Suppressor macrophage treated with lipopolysaccharide for 1 hour (primary cell): ENCODE measurements around the gene SLC24A3.

Experiments
- DNase-seq, 3 donors: peaks; one replicate each; pipeline ENCODE4 v3.0.0-alpha.2; 2020 to 2022

The SLC24A3 gene

DNA sequence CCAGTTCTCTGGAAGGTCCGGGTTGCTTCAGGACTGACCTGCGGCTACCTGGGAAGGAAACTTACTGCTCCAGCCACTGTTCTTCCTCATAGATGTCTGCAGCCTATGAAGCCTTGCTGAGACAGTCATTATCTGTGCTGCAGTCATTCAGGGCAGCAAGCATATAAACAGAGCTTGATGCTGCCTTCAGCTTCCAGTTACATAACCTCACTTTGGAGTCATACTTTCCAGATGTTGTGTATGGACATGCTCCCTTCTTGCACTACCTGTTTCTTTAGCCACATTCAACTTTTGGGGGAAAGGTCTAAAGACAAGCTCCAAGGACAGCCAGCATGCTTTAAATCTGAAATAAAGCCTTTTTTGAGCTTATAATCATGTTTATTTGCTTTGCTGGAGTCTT is 98.1 kb downstream of the SLC24A3 start:
- no peak for DNase-seq

- no peak for DNase-seq
These were observed 101.1 kb downstream of the SLC24A3 start for GRCh38 chr20:19313342-19314069.

- no peak for DNase-seq
These were observed 102.2 kb downstream of the SLC24A3 start for GRCh38 chr20:19314621-19315020.

GRCh38 chr20:19317237-19318069 is 105.0 kb downstream of the SLC24A3 start:
- DNase-seq, result peak in 1 of 3 donors; percentile 35

DNA sequence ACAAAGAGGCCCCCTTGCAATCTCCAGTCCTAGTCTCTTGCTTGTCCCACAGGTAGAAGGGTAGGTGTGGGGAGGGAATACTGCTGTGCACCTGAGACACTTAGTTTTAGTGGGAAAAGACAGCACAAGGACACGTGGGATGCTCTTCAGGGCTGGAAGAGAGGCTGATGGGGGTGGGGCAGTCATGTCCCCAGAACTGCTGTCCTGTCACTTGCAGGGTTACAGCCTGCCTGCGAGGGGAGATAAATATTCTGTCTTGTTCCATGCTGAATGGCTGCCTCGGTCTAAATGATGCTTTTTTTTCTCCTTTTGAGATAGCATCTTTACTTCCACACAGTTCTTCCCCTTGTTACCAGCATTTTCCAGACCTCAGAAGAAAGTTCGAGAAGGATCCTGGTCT is 106.2 kb downstream of the SLC24A3 start:
- no peak for DNase-seq

DNA sequence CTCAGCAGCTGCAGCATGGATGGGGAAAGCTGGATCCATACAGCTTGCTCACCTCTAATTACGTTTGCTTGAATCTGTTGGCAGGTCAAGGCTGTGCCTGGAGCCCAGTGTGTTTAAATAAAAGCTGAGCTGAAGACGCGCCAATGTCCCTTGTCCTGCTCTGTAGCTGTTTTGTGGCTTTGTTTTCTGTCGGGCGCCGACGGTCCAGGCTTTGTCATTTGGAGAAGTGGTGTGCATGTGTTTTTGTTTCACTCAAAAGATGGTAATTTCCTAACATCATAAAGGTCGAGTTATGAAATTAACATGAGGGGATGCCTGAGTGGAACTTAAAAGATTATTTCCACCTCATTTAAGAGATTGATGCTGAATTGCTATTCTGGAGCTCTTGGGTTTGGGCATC is 107.6 kb downstream of the SLC24A3 start:
- peak; percentile 20 to 40 (median 37) for DNase-seq

GRCh38 chr20:19321176-19321575 is 108.7 kb downstream of the SLC24A3 start:
- DNase-seq, result no peak

DNA sequence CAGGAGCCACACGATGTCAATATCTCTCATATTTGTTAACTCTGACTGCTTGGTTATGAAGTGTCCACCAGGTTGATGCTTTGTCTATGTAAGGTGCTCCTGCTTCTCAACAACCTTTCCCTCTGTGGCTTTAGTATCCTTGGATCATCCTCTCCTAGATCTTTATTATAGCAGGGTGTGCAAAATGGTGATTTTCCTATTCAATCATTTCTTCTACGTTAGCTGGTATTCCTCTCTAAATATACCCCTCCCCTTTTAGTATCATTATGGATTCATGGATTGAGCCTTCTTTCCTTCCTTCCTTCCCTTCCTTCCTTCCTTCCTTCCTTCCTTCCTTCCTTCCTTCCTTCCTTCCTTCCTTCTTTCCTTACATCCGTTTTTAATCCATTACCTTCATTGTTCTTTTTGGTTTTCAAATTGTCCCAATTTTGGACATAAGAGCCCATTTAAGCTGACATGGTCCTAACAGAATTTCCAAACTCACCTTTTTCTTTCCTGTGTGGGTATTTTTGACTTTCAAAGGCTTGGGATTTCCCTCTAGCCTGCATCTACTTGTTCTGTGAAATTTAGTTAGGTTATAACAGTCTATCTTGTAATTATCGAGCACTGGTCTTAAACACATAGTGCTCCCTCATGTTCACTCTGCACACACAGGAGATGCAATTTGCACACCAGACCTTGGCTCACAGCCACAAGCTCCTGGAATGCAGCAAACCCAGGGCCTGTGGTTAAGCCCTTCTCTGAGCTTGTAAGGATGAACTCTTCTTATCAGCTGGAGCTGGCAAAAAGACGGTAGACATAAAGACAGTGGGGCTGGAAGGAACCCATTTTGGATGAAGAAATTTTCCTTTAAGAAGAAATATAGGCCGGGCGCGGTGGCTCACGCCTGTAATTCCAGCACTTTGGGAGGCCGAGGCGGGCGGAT is 109.9 kb downstream of the SLC24A3 start:
- DNase-seq, result no peak

- DNase-seq, result no peak
These were observed 115.0 kb downstream of the SLC24A3 start for GRCh38 chr20:19327401-19327800.

DNA sequence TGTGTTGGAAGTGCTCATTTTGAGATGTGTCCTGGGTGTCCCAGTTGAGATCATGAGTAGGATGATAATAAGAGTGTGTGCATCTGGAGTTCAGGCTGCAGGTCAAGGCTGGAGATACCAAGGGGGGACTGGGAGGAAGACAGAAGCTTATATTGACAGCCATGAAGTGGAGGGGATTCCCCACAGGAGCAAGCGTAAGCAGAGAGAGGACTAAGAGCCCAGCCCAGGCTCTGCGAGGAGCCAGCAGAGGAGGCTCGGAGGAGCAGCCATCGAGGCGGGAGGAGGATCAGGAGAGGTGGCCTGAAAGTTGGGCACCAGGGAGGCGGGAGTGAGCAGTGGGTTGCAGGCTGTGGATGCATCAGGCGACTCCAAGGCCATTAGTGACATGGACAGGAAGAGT is 116.2 kb downstream of the SLC24A3 start:
- no peak for DNase-seq

DNA sequence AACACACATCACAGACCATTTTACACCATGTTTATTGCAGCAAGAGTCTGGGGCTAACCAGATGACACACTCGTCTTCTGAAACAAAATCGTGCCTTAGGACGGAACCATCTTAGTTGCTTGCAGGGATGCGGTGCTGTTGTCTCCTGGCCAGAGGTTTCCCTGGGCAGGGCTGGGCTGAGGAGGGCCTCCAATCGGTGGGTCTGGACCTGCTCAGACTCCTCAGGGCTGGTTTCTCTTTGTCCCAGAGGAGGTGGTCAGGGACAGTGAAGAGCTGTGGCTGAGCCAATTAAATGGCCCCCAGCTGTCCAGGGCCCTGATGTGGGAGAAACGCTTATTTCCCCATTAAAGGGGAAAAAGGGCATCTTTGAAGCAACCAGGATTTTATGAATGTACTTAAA is 117.6 kb downstream of the SLC24A3 start:
- DNase-seq, result no peak

GRCh38 chr20:19330731-19331130 is 118.3 kb downstream of the SLC24A3 start:
- DNase-seq, result peak; percentile 33 to 51 (median 49)

DNA sequence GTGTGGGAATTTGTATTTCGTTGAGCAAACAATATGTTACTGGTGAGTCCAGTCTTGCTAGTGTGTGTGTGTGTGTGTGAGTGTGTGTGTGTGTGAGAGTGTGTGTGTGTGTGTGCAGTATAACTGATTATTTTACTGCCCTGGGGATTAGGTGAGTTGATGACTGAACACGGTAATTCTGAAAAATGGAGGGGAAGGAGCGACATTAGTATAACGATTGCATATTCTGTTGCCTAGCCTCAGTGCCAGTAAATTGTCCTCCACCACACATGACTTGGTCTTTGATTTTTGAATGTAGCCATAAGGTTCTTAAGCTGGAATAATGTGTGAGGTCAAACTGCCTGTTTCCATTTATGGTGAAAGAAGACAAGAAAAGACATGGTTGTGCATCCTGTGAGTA is 121.1 kb downstream of the SLC24A3 start:
- DNase-seq, result no peak

DNA sequence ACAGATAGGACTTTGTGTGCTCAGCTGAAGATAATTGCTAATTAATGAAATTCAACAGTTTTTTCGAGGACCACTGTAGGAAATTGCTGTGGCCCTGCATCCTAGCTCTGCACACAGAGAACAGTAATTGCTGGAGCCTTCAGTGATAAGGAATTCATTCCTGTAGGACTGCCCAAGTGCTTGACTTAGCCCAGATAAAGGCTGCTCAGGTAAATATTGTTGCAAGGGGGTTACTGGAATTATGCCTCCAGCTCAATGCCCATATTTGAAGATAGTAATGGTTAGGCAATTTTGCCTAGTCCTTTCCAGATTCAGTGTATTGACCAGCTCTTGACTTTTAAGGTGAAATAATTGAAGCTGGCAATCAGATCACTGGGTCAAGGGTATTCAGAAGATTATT is 122.9 kb downstream of the SLC24A3 start:
- DNase-seq, result no peak

DNA sequence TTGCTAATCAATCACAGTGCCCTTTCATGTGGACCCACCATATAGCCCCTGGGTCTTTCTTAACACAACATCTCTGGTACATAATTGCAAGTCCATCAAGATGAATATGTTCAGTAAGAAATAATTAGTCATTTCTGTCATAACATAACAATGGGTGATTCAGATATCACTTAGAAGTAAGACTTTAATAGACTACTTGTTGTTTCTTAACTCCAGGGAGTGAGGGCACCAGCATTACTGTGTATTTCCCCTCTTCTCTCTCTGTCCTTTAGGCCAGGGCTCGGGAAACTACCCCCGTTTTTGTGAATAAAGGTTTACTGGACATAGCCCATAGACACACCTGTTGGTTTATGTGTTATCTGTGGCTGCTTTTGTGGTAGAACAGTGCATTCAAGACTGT is 123.5 kb downstream of the SLC24A3 start:
- no peak for DNase-seq

DNA sequence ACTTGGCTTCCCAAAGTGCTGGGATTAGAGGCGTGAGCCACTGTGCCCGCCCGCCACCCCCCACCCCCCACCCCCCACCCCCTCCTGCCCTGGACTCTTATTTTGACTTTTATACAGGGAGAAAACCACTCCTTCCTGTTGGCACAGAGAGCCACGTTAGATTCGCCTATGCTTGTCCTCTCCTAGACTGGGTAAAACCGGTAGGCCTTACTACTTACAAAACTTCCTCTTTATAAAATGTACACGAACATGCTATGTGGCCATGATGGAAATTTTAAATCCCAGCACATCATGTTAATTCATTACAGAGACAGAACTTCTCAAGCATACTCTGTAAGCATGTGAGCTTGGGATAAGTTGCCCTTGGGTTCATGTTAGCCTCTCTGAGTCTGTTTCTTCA is 124.2 kb downstream of the SLC24A3 start:
- DNase-seq, result peak; percentile 39 to 57 (median 49)

- no peak for DNase-seq
These were observed 125.9 kb downstream of the SLC24A3 start for GRCh38 chr20:19338380-19338779.

GRCh38 chr20:19338960-19339359 is 126.5 kb downstream of the SLC24A3 start:
- DNase-seq, result no peak

GRCh38 chr20:19341348-19342053 is 129.1 kb downstream of the SLC24A3 start:
- DNase-seq, result no peak

DNA sequence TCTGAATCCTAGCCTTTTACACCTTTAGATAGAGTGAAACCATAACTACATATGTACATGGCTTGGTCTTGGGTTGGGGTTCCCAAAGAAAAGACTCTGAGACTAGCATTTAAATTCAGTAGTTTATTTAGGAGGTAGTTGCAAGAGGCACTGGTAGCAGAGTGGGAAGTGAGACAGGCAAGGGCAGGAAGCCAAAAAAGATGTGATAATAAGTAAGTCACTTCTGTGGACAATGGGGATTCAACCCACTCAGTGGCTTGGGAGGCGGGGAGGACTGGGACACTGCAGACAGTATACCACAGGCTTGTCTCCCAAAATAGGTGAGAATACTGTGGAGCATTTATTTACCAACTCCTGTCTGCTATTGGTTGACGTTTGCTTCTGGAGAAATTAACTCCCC is 131.9 kb downstream of the SLC24A3 start:
- peak; percentile 10 to 24 (median 15) for DNase-seq

DNA sequence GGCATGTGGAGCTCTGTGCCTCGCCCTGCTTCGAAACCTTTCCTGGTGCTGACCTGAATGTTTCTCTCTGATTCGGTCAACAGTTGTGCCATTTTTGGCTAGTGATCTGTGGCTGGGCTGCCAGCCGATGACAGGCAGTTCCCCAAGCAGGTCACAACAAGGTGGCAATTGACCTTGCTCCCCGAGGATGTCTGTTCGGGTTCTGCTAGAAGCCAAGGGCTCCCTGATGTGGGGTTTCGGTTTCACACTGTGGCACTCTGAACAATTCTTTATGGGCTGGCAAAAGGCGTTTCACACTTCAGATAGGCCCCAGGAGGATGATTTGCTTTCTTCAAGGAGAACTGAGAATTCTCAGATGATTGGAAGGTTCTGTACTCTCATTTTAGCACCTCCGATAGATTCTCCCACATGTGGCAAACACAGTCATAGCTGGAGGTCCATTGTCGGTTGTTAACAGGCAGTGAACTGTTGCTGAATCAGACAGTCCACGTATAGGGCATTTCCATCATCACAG is 135.6 kb downstream of the SLC24A3 start:
- no peak for DNase-seq

DNA sequence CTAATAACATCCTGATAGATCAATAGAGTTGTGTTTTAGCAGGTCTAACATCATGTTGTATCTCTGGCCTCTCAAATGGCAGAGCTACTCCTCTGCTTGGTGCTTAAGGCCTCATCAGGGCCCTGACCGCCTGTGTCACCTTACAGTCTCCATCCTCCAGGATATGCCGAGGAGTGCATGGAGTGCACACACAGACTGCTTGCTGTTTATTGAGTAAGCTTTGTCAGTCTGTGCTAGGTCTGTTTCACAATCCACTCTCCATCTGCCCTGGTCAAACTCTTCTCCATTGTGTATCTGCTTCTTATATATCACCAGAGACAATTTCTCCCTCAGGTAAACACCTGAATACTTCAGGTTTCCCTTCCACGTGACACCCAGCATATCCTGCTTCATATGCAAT is 136.1 kb downstream of the SLC24A3 start:
- DNase-seq, result no peak
